OCI-LY7 (cell line): ENCODE data around the gene IGSF8. TPM values are rescaled to one million over a fixed set of nuclear protein-coding genes. Genes with fewer than 3 reads are reported as not detected.
A peak's percentile ranks its signal among the peaks of the same experiment; 100 is the strongest.

ENCODE experiments used
- BruUV-seq: library from RNA; stranded (reverse); fragments of 400-500 nt; replicated peaks from 2 replicates; lab custom pipeline; 2021; lab: Mats Ljungman, UMichigan
- CTCF ChIA-PET: fragments of 300-600 bp; sonication (Branson Sonifier 250); formaldehyde crosslinking; loops from one replicate; lab custom pipeline; 2022; ENCODE audit warnings: antibody characterized with exemption; ENCODE audit not compliant: unreplicated experiment; lab: Charles Lee
- POLR2A ChIA-PET: fragments of 300-600 bp; sonication (Branson Sonifier 250); formaldehyde crosslinking; loops from one replicate; lab custom pipeline; 2022; ENCODE audit warnings: antibody characterized with exemption; lab: Charles Lee
- DNase-seq: peaks from one replicate; pipeline ENCODE4 v3.0.0-alpha.2; 2015; ENCODE audit warnings: low spot score
- H2AFZ ChIP-seq: fragments of 200-600 bp; sonication (generic), shearing (Covaris generic); 2 replicates; pipeline ENCODE4 v1.6.1; 2014; ENCODE audit warnings: mild to moderate bottlenecking, antibody characterized with exemption, low read length, moderate library complexity
- H3K27ac ChIP-seq: fragments of 200-600 bp; sonication (generic); 2 replicates; pipeline ENCODE4 v1.5.1; 2014; ENCODE audit warnings: mixed run types, low read depth, mild to moderate bottlenecking, moderate library complexity, low read length, inconsistent platforms; ENCODE audit not compliant: poor library complexity, severe bottlenecking
- H3K36me3 ChIP-seq: fragments of 200-600 bp; sonication (generic); 2 replicates; pipeline ENCODE4 v1.6.1; 2014; ENCODE audit warnings: mild to moderate bottlenecking, antibody characterized with exemption, low read length, moderate library complexity, mixed read lengths; ENCODE audit not compliant: insufficient read depth
- H3K4me1 ChIP-seq: fragments of 200-600 bp; sonication (generic); 2 replicates; pipeline ENCODE4 v1.5.1; 2014; ENCODE audit warnings: mild to moderate bottlenecking, low read length; ENCODE audit not compliant: insufficient read depth, poor library complexity, severe bottlenecking
- H3K4me2 ChIP-seq: fragments of 200-600 bp; sonication (generic); 2 replicates; pipeline ENCODE4 v1.6.1; 2014; ENCODE audit warnings: mild to moderate bottlenecking, low read length
- H3K4me3 ChIP-seq: fragments of 200-600 bp; sonication (generic); 2 replicates; pipeline ENCODE4 v1.5.1; 2014; ENCODE audit warnings: mild to moderate bottlenecking, low read depth, low read length; ENCODE audit not compliant: poor library complexity, severe bottlenecking
- H3K79me2 ChIP-seq: fragments of 200-600 bp; sonication (generic); 2 replicates; pipeline ENCODE4 v1.6.1; 2016; ENCODE audit warnings: low read depth, mild to moderate bottlenecking, low read length, moderate library complexity, mixed read lengths; ENCODE audit not compliant: insufficient read depth
- H3K9me2 ChIP-seq: fragments of 200-600 bp; sonication (generic); 2 replicates; pipeline ENCODE4 v1.6.1; 2016; ENCODE audit warnings: mild to moderate bottlenecking, low read length, mixed read lengths; ENCODE audit not compliant: insufficient read depth
- H3K9me3 ChIP-seq: fragments of 200-600 bp; sonication (generic); 2 replicates; pipeline ENCODE4 v1.6.1; 2014; ENCODE audit warnings: mild to moderate bottlenecking, mixed run types, low read length, mixed read lengths
- H4K20me1 ChIP-seq: fragments of 200-600 bp; sonication (generic); 2 replicates; pipeline ENCODE4 v1.6.1; 2014; ENCODE audit warnings: mild to moderate bottlenecking, antibody characterized with exemption, low read length, moderate library complexity, mixed read lengths; ENCODE audit not compliant: insufficient read depth
- CTCF ChIP-seq: fragments of 200-600 bp; sonication (generic); conservative IDR thresholded peaks from 2 replicates; pipeline ENCODE4 v1.5.1; 2014; ENCODE audit warnings: mild to moderate bottlenecking, antibody characterized with exemption, low read length, moderate library complexity, mixed read lengths
- EZH2phosphoT487 ChIP-seq: fragments of 200-600 bp; sonication (generic); IDR thresholded peaks from 2 replicates; pipeline ENCODE4 v1.6.1; 2018; ENCODE audit warnings: low read depth, borderline replicate concordance, mild to moderate bottlenecking, mixed run types, antibody characterized with exemption, low read length, moderate library complexity, mixed read lengths
- intact Hi-C: fragments of 100-400 bp; cut with micrococcal nuclease; formaldehyde crosslinking; loops from one replicate; pipeline ENCODE4 v1.10.0; 2022; ENCODE audit not compliant: unreplicated experiment
- total RNA-seq, 2 experiments: library from RNA; depleted of rRNA in 1 of 2; stranded (reverse); fragments of >200 nt in 1 of 2; shearing (Covaris generic) in 1 of 2; gene quantifications; 2 replicates each; pipeline ENCODE4 v1.2.3, GENCODE V29; 2014 to 2022

Gene IGSF8
- total RNA-seq, 2 experiments from 2014 or later, result 18.7 to 28.7 TPM

GRCh38 chr1:160098852-160099561 lies 588 bp upstream of the IGSF8 start:
- CTCF ChIA-PET, result interaction anchor here (2.2 kb wide), 1 partner anchor 153 kb away, joined by 8 read pairs; no protein-coding TSS in a partner anchor
- peak overlapping the region; percentile 6 for H3K27ac ChIP-seq
- H3K4me2 ChIP-seq, result peak overlapping the region; percentile 78
- intact Hi-C loops, result no loop called here
- POLR2A ChIA-PET, result interaction anchor here (0.6 to 2.2 kb wide), 4 partner anchors 20 to 298 kb away, joined by 3 to 8 read pairs (median 5); partner anchors contain the start of gene DCAF8
- TF ChIP-seq CTCF (no peak), EZH2phosphoT487 (no peak)
- no TSS peak for BruUV-seq
- H3K79me2 ChIP-seq, result peaks cover 8% of the 10 kb centered on the region; the same call in 1 of the 2 replicates
- H3K4me1 ChIP-seq, result peaks cover 47% of the 10 kb centered on the region
- DNase-seq, result peak; percentile 95
- peaks cover 10% of the 10 kb centered on the region; the same call in 1 of the 2 replicates for H3K36me3 ChIP-seq
- H4K20me1 ChIP-seq, result no peaks in the 10 kb centered on the region
- H2AFZ ChIP-seq, result peak overlapping the region; percentile 82
- H3K9me2 ChIP-seq, result no peaks in the 10 kb centered on the region
- no peaks in the 10 kb centered on the region for H3K9me3 ChIP-seq
- H3K4me3 ChIP-seq, result peak overlapping the region; percentile 62

GRCh38 chr1:160097151-160097910 lies 1.1 kb downstream of the IGSF8 start:
- Histone ChIP-seq H3K9me2 (no peaks in the 10 kb centered on the region), H3K36me3 (peaks cover 17% of the 10 kb centered on the region; the same call in 1 of the 2 replicates), H3K4me2 (peak overlapping the region; percentile 90), H3K79me2 (peaks cover 8% of the 10 kb centered on the region; the same call in 1 of the 2 replicates), H3K4me3 (peak overlapping the region; percentile 95), H4K20me1 (no peaks in the 10 kb centered on the region), H3K4me1 (peaks cover 47% of the 10 kb centered on the region), H2AFZ (no peak overlapping the region), H3K9me3 (no peaks in the 10 kb centered on the region), H3K27ac (peak overlapping the region; percentile 57)
- ChIA-PET CTCF (interaction anchor here (0.6 to 2.2 kb wide), 4 partner anchors 10 to 155 kb away, joined by 3 to 8 read pairs (median 6); no protein-coding TSS in a partner anchor), POLR2A (interaction anchor here (0.6 to 2.2 kb wide), 5 partner anchors 8 to 188 kb away, joined by 3 to 7 read pairs (median 5); partner anchors contain the start of genes KCNJ9 and PEX19)
- intact Hi-C loops, result no loop called here
- TF ChIP-seq EZH2phosphoT487 (no peak), CTCF (no peak)
- TSS peak; percentile 62 for BruUV-seq
- peak; percentile 43 for DNase-seq
